GM12891 (cell line): Measurements from ENCODE around the gene TMEM8B.

Experiments used
- POLR2A ChIP-seq: IDR thresholded peaks from 2 replicates; pipeline ENCODE4 v1.6.1; 2011; ENCODE audit warnings: low read depth, low read length, control low read depth
- POLR2AphosphoS5 ChIP-seq: IDR thresholded peaks from 2 replicates; pipeline ENCODE4 v1.6.1; 2011; ENCODE audit warnings: low read depth, low read length, control low read depth
- SPI1 ChIP-seq: IDR thresholded peaks from 2 replicates; pipeline ENCODE4 v1.6.1; 2011; ENCODE audit warnings: low read depth, low read length, control low read depth
- TAF1 ChIP-seq: IDR thresholded peaks from 2 replicates; pipeline ENCODE4 v1.6.1; 2011; ENCODE audit warnings: low read depth, low read length, control low read depth

DNA sequence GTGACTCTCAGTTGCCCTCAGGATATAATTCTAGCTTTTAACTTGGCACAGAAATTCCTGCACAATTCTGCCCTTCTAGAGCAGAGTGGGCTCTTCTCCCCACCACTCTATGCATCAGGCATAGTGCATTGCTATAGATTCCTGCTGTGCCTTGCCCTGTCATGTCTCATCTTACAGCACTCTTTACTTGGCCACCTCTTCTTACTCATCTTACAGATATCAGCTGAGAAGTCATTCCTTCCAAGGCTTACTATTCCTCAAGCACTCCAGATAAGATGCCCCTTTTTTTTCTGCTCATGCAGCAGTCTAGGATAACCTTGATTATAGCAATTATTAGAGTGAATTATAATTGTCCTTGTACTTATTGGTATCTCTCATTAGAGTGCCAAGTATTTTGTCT is 6.1 kb upstream of the TMEM8B start:
- TF ChIP-seq TAF1 (no peak), POLR2AphosphoS5 (no peak), POLR2A (no peak), SPI1 (no peak)
